ENCODE results near the gene TTN.
"Not testable (repeated sequence)": the region's sequence is repeated elsewhere in the genome, so short reads cannot be mapped to it uniquely, and the experiment has no call there.

TTN gene

GRCh38 chr2:178679891-178680290, 127.3 kb downstream of the TTN start:
- 88% methylated on average over 1 of the region's 1 CpG; no CpG with 5 or more reads in 1 of the 2 experiments for WGBS, 2 experiments (ENCODE audit: insufficient coverage in 2 of 2)
- Histone ChIP-seq H3K9me3 (ENCODE audit: control insufficient read depth, low read length) (no peaks in the 10 kb centered on the region), H3K4me1 (ENCODE audit: control insufficient read depth, insufficient read depth, low read length, poor library complexity, severe bottlenecking) (no peaks in the 10 kb centered on the region), H3K4me3 (ENCODE audit: extremely low read depth, insufficient read depth, low read length, poor library complexity, severe bottlenecking) (no peak overlapping the region), H3K36me3 (ENCODE audit: control insufficient read depth, insufficient read depth, low read length) (no peaks in the 10 kb centered on the region), H3K27ac (ENCODE audit: low read depth, low read length, severe bottlenecking) (no peak overlapping the region)

DNA sequence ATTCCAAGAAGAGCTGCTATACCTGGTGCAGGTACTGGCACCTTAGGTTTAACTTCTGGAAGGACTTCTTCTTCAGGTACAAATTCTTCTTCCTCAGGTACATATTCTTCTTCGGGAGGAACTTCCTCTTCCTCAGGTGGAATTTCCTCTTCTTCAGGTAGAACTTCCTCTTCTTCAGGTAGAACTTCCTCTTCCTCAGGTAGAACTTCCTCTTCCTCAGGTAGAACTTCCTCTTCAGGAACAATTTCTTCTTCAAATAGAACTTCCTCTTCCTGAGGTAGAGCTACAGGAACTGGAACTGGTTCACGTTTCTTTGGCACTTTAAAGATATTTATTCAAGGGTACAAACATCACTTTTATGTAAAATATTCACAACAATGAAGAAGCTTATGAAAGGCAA, 129.6 kb downstream of the TTN start:
- Histone ChIP-seq H3K27ac (ENCODE audit: low read depth, low read length, severe bottlenecking) (no peak overlapping the region), H3K4me1 (ENCODE audit: control insufficient read depth, insufficient read depth, low read length, poor library complexity, severe bottlenecking) (no peaks in the 10 kb centered on the region), H3K4me3 (ENCODE audit: extremely low read depth, insufficient read depth, low read length, poor library complexity, severe bottlenecking) (no peak overlapping the region), H3K36me3 (ENCODE audit: control insufficient read depth, insufficient read depth, low read length) (no peaks in the 10 kb centered on the region), H3K9me3 (ENCODE audit: control insufficient read depth, low read length) (no peaks in the 10 kb centered on the region)
- WGBS, 2 experiments (ENCODE audit: insufficient coverage in 2 of 2) = 75 to 89% methylated on average over 1 of the region's 2 CpGs

DNA sequence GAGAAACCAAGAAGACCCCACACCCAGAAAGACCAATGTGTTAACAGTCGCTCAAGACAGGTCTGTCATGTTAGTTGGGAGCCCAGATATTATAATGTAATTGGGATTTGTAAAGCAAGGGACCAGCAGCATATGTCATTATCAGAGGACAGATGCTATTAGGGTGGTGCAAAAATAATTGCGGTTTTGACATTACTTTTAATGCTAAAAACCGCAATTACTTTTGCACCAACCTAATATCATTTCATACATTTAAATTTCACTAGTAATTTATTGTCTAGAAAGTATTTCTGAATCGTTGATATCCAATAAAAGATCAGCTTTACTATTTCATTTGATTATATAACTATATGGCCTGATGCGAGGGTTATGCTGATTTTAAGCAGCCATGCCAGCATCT, 131.2 kb downstream of the TTN start:
- H3K4me1 ChIP-seq (ENCODE audit: control insufficient read depth, insufficient read depth, low read length, poor library complexity, severe bottlenecking) = no peaks in the 10 kb centered on the region
- no peak overlapping the region for H3K4me3 ChIP-seq (ENCODE audit: extremely low read depth, insufficient read depth, low read length, poor library complexity, severe bottlenecking)
- no peaks in the 10 kb centered on the region for H3K36me3 ChIP-seq (ENCODE audit: control insufficient read depth, insufficient read depth, low read length)
- 83% methylated on average over 1 of the region's 5 CpGs; no CpG with 5 or more reads in 1 of the 2 experiments for WGBS, 2 experiments (ENCODE audit: insufficient coverage in 2 of 2)
- no peaks in the 10 kb centered on the region for H3K9me3 ChIP-seq (ENCODE audit: control insufficient read depth, low read length)
- H3K27ac ChIP-seq (ENCODE audit: low read depth, low read length, severe bottlenecking) = no peak overlapping the region

- no peaks in the 10 kb centered on the region for H3K4me1 ChIP-seq (ENCODE audit: control insufficient read depth, insufficient read depth, low read length, poor library complexity, severe bottlenecking)
- no peak overlapping the region for H3K4me3 ChIP-seq (ENCODE audit: extremely low read depth, insufficient read depth, low read length, poor library complexity, severe bottlenecking)
- H3K27ac ChIP-seq (ENCODE audit: low read depth, low read length, severe bottlenecking) = no peak overlapping the region
- no peaks in the 10 kb centered on the region for H3K36me3 ChIP-seq (ENCODE audit: control insufficient read depth, insufficient read depth, low read length)
- WGBS, 2 experiments (ENCODE audit: insufficient coverage in 2 of 2) = 60% methylated on average over 1 of the region's 4 CpGs; no CpG with 5 or more reads in 1 of the 2 experiments
- H3K9me3 ChIP-seq (ENCODE audit: control insufficient read depth, low read length) = no peaks in the 10 kb centered on the region
Observed at GRCh38 chr2:178674122-178674521, 133.1 kb downstream of the TTN start.

DNA sequence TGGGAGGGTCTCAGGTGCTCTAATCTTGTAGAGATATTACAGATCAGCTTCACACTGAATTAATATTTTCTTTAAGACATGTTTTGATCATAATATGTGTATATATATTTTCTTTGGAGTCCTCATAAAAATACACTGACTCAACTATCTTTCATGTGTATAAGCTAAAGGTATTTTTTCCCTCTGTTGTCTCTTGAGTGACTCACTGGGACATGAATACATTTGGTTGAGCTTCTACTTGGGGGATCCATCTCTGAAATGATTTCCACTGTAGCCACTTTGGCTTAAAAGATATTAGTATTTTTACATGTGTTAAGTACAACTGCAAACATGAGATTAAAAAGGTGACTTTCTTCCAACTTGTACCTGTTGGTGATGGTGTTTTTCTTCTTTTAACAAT, 140.8 kb downstream of the TTN start:
- Histone ChIP-seq H3K36me3 (ENCODE audit: control insufficient read depth, insufficient read depth, low read length) (no peaks in the 10 kb centered on the region), H3K4me1 (ENCODE audit: control insufficient read depth, insufficient read depth, low read length, poor library complexity, severe bottlenecking) (no peaks in the 10 kb centered on the region), H3K4me3 (ENCODE audit: extremely low read depth, insufficient read depth, low read length, poor library complexity, severe bottlenecking) (no peak overlapping the region), H3K27ac (ENCODE audit: low read depth, low read length, severe bottlenecking) (no peak overlapping the region), H3K9me3 (ENCODE audit: control insufficient read depth, low read length) (no peaks in the 10 kb centered on the region)

DNA sequence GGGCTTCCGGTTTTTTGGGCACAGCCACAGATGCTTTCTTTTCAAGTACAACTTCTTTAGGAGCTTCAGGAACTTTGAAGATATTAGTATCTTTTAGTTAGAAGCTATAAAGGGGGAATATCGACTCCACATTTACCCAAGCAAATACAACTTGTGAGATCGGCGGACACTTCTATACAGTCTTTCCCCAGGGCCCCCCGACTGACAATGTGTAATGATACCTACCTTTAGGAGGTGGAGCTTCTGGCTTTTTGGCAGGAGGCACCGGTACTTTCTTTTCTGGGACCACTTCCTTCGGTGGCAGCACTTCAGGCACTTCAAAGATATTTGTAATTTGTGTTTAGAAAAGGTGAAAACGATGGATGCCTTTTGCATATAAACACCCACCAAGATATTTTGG, 148.7 kb downstream of the TTN start:
- not testable (repeated sequence) for H3K27ac ChIP-seq (ENCODE audit: low read depth, low read length, severe bottlenecking); H3K4me1 ChIP-seq (ENCODE audit: control insufficient read depth, insufficient read depth, low read length, poor library complexity, severe bottlenecking); H3K36me3 ChIP-seq (ENCODE audit: control insufficient read depth, insufficient read depth, low read length); H3K9me3 ChIP-seq (ENCODE audit: control insufficient read depth, low read length); H3K4me3 ChIP-seq (ENCODE audit: extremely low read depth, insufficient read depth, low read length, poor library complexity, severe bottlenecking)
- WGBS, 2 experiments (ENCODE audit: insufficient coverage in 2 of 2) = no CpG with 5 or more reads among the region's 8 CpGs

DNA sequence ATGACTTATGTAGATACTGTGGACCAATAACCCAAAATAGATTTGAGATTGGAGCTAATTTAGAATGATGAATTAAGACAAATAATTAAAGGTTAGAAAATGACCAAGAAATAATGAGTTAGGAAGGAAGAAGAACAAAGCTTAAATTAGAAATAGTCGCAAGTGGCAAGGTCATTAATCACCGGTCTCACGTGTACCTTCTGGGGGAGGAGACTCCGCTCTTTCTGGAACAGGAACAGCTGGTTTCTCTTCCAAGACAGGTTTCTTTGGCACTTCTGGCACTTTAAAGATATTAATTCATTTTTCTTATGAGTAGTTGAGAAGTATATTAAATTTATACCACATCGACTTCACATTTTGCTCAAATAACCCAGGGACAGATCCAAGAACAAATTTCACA, 156.7 kb downstream of the TTN start:
- no peaks in the 10 kb centered on the region for H3K36me3 ChIP-seq (ENCODE audit: control insufficient read depth, insufficient read depth, low read length)
- 95 to 96% methylated on average over 4 of the region's 5 CpGs for WGBS, 2 experiments (ENCODE audit: insufficient coverage in 2 of 2)

GRCh38 chr2:178644919-178645318, 162.3 kb downstream of the TTN start:
- Histone ChIP-seq H3K36me3 (ENCODE audit: control insufficient read depth, insufficient read depth, low read length) (no peaks in the 10 kb centered on the region), H3K4me1 (ENCODE audit: control insufficient read depth, insufficient read depth, low read length, poor library complexity, severe bottlenecking) (no peaks in the 10 kb centered on the region), H3K27ac (ENCODE audit: low read depth, low read length, severe bottlenecking) (no peak overlapping the region), H3K9me3 (ENCODE audit: control insufficient read depth, low read length) (no peaks in the 10 kb centered on the region), H3K4me3 (ENCODE audit: extremely low read depth, insufficient read depth, low read length, poor library complexity, severe bottlenecking) (no peak overlapping the region)
- no CpG with 5 or more reads among the region's 1 CpG for WGBS, 2 experiments (ENCODE audit: insufficient coverage in 2 of 2)

More for the DNA sequence above, 156.7 kb downstream of the TTN start:
- no peak overlapping the region for H3K4me3 ChIP-seq (ENCODE audit: extremely low read depth, insufficient read depth, low read length, poor library complexity, severe bottlenecking)
- no peak overlapping the region for H3K27ac ChIP-seq (ENCODE audit: low read depth, low read length, severe bottlenecking)
- no peaks in the 10 kb centered on the region for H3K4me1 ChIP-seq (ENCODE audit: control insufficient read depth, insufficient read depth, low read length, poor library complexity, severe bottlenecking)
- no peaks in the 10 kb centered on the region for H3K9me3 ChIP-seq (ENCODE audit: control insufficient read depth, low read length)

GRCh38 chr2:178641498-178641897, 165.7 kb downstream of the TTN start:
- no peak overlapping the region for H3K27ac ChIP-seq (ENCODE audit: low read depth, low read length, severe bottlenecking)
- WGBS, 2 experiments (ENCODE audit: insufficient coverage in 2 of 2) = no CpG with 5 or more reads among the region's 1 CpG
- no peaks in the 10 kb centered on the region for H3K4me1 ChIP-seq (ENCODE audit: control insufficient read depth, insufficient read depth, low read length, poor library complexity, severe bottlenecking)
- H3K4me3 ChIP-seq (ENCODE audit: extremely low read depth, insufficient read depth, low read length, poor library complexity, severe bottlenecking) = no peak overlapping the region
- no peaks in the 10 kb centered on the region for H3K9me3 ChIP-seq (ENCODE audit: control insufficient read depth, low read length)
- H3K36me3 ChIP-seq (ENCODE audit: control insufficient read depth, insufficient read depth, low read length) = no peaks in the 10 kb centered on the region

DNA sequence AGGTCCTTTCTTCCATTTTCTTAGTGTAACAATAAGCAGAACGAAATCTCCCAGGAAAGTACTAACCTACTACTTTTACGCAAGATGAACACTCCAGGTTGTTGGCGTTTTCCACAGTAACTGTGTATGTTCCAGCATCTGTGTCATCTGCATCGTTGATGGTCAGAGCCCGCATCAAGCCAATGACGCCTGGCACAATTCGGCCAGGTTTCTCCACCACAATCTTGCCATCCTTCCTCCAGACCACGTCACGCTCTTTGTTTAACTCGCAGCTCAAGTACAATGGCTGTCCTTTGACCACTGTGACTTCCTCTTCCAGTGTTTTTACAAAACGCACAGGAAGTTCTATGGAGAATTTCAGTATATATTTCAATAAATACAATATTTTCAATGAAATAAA, 171.3 kb downstream of the TTN start:
- no peak overlapping the region for H3K4me3 ChIP-seq (ENCODE audit: extremely low read depth, insufficient read depth, low read length, poor library complexity, severe bottlenecking)
- WGBS, 2 experiments (ENCODE audit: insufficient coverage in 2 of 2) = 93 to 96% methylated on average over 5 to 9 of the region's 11 CpGs
- H3K27ac ChIP-seq (ENCODE audit: low read depth, low read length, severe bottlenecking) = no peak overlapping the region
- no peaks in the 10 kb centered on the region for H3K4me1 ChIP-seq (ENCODE audit: control insufficient read depth, insufficient read depth, low read length, poor library complexity, severe bottlenecking)
- no peaks in the 10 kb centered on the region for H3K9me3 ChIP-seq (ENCODE audit: control insufficient read depth, low read length)
- H3K36me3 ChIP-seq (ENCODE audit: control insufficient read depth, insufficient read depth, low read length) = no peaks in the 10 kb centered on the region

DNA sequence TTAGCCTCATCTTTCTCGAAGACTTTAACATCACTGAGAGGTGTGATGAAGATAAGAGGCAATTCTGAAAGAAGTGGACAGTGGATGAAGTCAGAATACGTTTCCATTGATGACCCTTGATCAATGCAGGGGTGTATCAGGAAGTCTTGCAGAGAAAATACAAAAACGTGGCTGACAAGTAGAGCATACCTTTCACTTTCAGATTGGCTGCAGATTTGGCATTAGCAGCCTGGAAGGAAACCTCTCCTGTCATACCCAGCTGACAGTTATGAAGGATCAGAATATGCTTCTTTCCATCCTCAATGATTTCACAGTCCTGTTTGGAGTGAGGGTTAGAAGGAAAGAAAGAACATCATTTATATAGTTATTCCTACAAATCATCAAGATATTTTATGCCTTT, 174.5 kb downstream of the TTN start:
- no peaks in the 10 kb centered on the region for H3K9me3 ChIP-seq (ENCODE audit: control insufficient read depth, low read length)
- no peak overlapping the region for H3K4me3 ChIP-seq (ENCODE audit: extremely low read depth, insufficient read depth, low read length, poor library complexity, severe bottlenecking)
- no peaks in the 10 kb centered on the region for H3K36me3 ChIP-seq (ENCODE audit: control insufficient read depth, insufficient read depth, low read length)
- H3K4me1 ChIP-seq (ENCODE audit: control insufficient read depth, insufficient read depth, low read length, poor library complexity, severe bottlenecking) = peaks cover 8% of the 10 kb centered on the region
- WGBS, 2 experiments (ENCODE audit: insufficient coverage in 2 of 2) = 75 to 83% methylated on average over 2 of the region's 3 CpGs
- H3K27ac ChIP-seq (ENCODE audit: low read depth, low read length, severe bottlenecking) = no peak overlapping the region

GRCh38 chr2:178630581-178630980, 176.6 kb downstream of the TTN start:
- no peak overlapping the region for H3K27ac ChIP-seq (ENCODE audit: low read depth, low read length, severe bottlenecking)
- no peaks in the 10 kb centered on the region for H3K9me3 ChIP-seq (ENCODE audit: control insufficient read depth, low read length)
- peaks cover 8% of the 10 kb centered on the region for H3K4me1 ChIP-seq (ENCODE audit: control insufficient read depth, insufficient read depth, low read length, poor library complexity, severe bottlenecking)
- H3K36me3 ChIP-seq (ENCODE audit: control insufficient read depth, insufficient read depth, low read length) = no peaks in the 10 kb centered on the region
- H3K4me3 ChIP-seq (ENCODE audit: extremely low read depth, insufficient read depth, low read length, poor library complexity, severe bottlenecking) = no peak overlapping the region
- 79 to 85% methylated on average over 2 to 5 of the region's 5 CpGs for WGBS, 2 experiments (ENCODE audit: insufficient coverage in 2 of 2)
